G401 (cell line): ENCODE data around the gene F2RL1. TPM values are rescaled to one million over a fixed set of nuclear protein-coding genes. Genes with fewer than 3 reads are reported as not detected.

Source experiments
- DNase-seq: peaks from one replicate; pipeline ENCODE4 v3.0.0-alpha.2; 2015; ENCODE audit warnings: low spot score
- in situ Hi-C: cut with HindIII; loops from 2 replicates; pipeline ENCODE4 v1.10.0; 2016; ENCODE audit warnings: low sequenced_read_pairs, mixed read lengths
- total RNA-seq: library from RNA; depleted of rRNA; stranded (reverse); fragments of >200 nt; shearing (Covaris generic); gene quantifications from 2 replicates; pipeline ENCODE4 v1.2.3, GENCODE V29; 2014; rRNA removed

F2RL1 gene
- total RNA-seq, 1 experiment from 2014 or later, result 209 TPM

GRCh38 chr5:76870046-76870445 lies 51.2 kb downstream of the F2RL1 start:
- no peak for DNase-seq
- in situ Hi-C loops, result no loop called here

- in situ Hi-C loops, result no loop called here
- DNase-seq, result no peak
These were observed 55.3 kb downstream of the F2RL1 start for GRCh38 chr5:76874088-76874581.

Other genes with a start within 250 kb of the F2RL1 start
- 204 and 260 TPM in 2 replicates for gene F2RL2, start 195.6 kb upstream of the F2RL1 start, total RNA-seq
- gene F2R, start 102.9 kb upstream of the F2RL1 start, total RNA-seq, result 160 and 221 TPM in 2 replicates
- 2.0 and 21.2 TPM in 2 replicates for gene S100Z, start 31.0 kb downstream of the F2RL1 start, total RNA-seq
- gene CRHBP, start 134.0 kb downstream of the F2RL1 start, total RNA-seq, result 0.18 and 12.2 TPM in 2 replicates
- 17.5 and 22.8 TPM in 2 replicates for gene AGGF1, start 211.4 kb downstream of the F2RL1 start, total RNA-seq